GM21515 (cell line): Measurements from ENCODE around the gene ADRA2C.

ENCODE experiments used
- ATAC-seq: cut with Tn5 transposase; IDR thresholded peaks from one replicate; pipeline ENCODE4 v1.9.1; 2021; ENCODE audit not compliant: unreplicated experiment

ADRA2C gene

DNA sequence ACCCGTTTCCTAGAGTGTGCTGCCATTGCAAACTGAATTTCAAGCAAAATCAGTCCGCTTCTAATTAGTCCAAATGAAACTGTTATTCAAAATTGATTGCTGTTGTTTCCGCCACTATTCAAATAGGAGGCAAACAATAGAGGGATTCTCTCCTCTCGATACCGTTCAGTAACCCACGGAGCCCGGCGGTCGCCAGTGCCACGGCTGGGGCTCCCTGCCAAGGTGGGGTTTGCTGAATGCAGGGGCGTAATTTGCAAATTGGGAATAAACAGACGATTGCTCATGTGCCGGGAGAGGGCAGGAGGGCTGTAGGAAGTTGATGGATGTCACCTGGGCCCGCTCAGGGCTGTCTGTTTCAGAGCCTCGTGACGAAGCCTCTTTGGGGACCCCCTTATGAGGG, 8.8 kb downstream of the ADRA2C start:
- no peak for ATAC-seq

DNA sequence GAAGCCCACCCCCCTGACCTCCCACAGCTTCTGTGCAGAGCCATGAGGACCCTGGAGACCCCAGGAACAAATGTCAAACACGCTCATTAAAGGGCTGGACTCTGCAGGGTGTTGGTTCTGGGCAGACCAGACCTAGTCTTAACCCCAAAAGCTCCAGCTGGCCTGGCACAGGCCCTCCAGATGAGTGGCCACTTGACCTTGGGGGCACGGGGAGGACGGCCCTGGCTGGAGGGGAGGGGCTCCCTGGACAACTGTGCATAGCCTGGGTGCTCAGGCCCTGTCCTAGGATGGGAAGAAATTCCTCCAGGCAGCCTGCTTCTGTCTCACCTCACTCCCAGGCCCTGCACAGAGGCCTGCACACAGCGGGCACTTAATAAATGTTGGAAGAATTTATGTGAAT, 9.4 kb downstream of the ADRA2C start:
- no peak for ATAC-seq

- ATAC-seq, result no peak
These were observed 10.2 kb downstream of the ADRA2C start for GRCh38 chr4:3776166-3777032.

GRCh38 chr4:3777033-3777390, 10.8 kb downstream of the ADRA2C start:
- no peak for ATAC-seq

DNA sequence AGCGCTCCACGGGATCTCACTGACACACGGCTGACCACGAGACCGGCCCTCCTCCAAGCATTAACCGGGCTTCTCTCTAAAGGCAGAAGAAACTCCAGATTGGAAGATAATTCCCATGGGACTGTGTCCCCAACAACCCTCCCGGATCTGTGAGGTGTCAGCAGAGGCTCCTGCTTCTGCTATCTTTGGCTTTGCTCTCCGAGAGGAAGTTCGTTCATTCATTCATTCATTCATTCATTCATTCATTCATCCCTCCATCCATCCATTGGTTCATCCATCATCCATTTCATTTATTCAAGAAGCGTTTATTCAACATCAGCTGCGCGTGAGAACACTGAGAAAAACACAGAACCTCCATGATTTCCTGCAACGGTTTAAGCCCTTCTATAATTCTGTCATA, 11.5 kb downstream of the ADRA2C start:
- no peak for ATAC-seq

DNA sequence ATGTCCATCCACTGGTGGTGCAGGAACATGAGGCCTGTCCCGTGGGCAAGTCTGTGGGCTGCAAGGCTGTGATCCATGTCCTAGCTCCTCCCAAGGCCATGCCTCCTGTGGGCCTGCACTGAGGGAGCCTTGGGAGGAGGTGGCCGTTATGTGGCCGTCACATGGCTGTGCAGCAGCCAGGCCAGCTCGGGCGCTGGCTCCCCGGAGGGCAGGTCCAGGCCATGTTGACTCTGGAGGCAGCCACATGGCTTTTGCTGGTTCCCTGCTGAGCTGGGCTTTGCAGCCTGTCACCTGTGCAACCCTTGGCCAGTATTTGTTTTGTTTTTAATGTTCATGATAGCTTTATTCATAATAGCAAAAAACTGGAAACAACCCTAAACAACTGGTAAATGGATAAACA, 13.3 kb downstream of the ADRA2C start:
- ATAC-seq, result no peak

GRCh38 chr4:3780347-3781171, 14.4 kb downstream of the ADRA2C start:
- ATAC-seq, result no peak

DNA sequence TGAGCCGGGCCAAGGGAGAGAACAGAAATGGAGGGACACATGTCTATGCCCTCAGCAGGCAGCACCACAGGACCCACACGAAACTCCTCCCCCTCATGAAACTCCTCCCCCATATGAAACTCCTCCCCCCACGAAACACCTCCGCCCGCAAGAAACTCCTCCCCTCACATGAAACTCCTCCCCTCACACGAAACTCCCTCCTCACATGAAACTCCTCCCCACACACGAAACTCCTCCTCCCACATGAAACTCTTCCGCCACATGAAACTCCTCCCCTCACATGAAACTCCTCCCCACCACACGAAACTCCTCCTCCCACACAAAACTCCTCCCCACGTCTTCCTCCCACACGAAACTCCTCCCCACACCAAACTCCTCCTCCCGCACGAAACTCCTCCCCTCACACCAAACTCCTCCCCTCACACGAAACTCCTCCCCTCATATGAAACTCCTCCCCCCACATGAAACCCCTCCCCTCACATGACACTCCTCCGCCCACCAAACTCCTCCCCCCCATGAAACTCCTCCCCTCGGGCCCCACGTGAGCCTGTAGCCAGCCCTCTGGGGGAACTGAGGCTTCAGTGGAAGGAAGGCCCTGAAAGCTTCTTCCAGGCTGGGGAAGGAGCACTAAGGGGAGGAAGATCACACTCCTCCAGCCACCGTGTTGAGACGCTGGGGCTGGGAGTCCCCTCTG, 15.2 kb downstream of the ADRA2C start:
- no peak for ATAC-seq

DNA sequence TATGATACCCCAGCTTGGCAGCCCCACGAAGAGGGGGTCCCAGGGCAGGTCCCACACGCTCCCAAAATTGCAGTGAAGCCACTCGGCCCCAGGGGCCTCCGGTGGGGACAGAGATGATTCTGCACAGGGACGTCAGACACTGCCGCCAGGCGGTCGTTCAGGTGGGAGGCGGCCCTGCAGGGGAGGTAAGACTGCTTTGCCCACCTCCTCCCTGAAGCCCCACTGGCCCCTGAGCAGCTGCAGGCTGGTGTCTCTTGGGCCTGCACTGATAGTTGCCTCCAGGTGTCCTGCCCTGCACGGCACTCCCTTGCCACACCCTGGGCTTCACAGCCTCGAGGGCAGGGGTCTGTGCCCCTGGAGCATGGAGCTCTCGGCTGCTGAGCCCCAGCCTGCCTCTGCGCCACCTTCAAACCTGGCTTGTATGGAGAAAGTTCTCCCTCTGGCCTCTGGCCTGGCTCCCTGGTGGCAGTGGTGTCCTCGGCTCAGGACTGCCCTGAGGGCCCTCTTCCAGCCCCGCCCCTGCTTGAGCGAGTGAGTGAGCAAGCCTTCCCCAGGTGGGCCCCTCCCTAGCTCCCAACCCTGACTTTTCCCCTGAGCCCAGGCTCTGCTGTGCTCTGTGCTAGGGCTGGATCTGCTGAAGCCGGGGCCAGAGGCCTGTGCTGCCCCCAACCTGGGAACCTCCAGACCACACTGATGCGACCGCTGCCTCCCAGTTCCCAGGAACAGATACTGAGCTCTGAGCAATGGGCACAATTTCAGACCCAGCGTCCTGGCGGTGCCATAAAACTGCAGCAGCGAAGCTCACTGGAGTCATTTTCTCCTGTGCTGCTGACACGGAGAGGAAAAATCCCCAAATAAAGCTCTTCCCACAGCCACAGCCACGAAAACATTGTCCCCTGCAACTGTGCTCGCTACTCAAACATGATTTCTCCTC, 16.1 kb downstream of the ADRA2C start:
- no peak for ATAC-seq

DNA sequence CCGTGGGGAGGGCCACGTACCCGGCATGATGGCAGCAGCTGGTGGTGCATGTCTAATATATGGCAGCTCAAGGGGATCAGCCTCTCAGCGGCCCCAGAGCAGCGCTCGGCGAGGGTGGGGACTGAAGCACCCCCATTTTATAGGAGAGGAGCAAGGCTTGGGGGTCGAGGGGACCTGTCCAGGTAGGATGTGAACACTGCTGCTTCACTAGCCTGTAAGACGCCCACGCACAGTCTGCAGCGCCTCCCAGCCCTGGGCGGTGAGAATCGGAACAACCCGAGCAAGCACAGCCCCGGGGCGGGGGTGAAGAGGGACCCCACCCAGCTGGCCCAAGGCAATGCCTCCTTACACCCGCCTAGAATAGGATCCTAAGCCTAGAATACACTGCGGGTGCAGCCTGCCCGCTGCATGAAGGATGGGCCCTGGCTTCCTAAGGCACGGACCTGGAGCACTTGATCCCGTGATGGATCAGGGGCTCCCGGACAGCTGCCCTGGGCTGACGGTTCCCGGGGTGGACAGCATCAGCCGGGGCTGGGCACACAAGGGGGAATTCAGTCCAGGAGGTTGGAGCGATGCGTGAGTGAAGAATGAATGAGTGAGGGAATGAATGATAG, 17.6 kb downstream of the ADRA2C start:
- no peak for ATAC-seq

DNA sequence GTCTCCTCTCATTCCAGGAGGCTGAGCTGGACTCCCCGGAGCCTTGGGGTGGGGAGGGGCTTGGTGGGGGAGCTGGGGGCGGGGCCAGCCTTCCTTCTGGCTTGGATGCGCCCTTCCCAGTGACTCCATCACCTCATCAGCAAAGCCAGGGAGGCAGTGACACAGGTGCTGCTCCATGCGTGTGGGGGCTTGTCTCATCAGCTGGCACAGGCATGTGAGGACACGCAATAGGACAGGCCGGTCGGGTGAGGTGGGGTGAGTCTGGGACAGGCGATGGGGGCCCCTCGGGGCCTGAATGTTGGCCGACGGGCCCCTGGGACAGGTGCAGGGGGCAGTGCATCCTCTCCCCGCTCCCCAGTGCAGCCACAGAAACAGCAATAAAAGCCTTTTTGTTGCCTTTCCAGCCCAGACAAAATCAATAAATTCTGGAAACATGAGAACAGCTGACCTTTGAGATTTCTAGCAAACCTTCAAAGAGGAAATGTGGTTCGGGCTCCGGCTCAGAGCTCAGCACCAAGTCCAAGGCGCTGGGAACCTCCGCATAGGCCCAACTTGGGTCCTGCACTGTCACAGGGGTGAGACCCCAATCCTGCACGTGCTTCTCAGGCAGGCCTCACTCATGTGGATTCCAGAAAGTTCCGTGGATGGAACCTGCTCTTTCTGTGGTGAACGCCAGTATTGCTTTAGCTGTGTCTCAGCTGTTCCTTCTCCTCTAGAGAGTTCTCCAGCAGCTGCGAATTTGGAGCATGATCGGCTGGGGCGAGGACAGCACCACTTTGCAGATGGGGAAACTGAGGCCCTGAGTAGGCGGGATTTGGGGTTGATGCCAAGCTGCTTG, 18.5 kb downstream of the ADRA2C start:
- no peak for ATAC-seq

- ATAC-seq, result no peak
These were observed 19.0 kb downstream of the ADRA2C start for GRCh38 chr4:3785292-3785565.

GRCh38 chr4:3786196-3786869, 20.1 kb downstream of the ADRA2C start:
- no peak for ATAC-seq

- ATAC-seq, result no peak
These were observed 21.5 kb downstream of the ADRA2C start for GRCh38 chr4:3787489-3788365.

DNA sequence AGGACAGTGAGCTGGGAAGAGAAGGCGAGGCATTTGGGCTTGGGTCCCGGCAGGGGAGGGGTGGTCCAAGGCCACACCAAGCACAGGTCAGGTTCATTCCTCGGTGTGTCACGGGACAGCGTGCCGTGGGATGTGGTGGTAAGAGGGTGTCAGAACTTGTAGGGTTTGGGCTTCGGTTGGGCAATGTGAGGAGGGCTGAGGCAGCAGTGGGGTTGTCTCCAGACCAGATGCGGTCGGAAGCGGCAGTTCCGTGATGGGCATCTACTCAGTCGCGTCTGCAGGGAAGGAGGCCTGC, 22.1 kb downstream of the ADRA2C start:
- ATAC-seq, result no peak

DNA sequence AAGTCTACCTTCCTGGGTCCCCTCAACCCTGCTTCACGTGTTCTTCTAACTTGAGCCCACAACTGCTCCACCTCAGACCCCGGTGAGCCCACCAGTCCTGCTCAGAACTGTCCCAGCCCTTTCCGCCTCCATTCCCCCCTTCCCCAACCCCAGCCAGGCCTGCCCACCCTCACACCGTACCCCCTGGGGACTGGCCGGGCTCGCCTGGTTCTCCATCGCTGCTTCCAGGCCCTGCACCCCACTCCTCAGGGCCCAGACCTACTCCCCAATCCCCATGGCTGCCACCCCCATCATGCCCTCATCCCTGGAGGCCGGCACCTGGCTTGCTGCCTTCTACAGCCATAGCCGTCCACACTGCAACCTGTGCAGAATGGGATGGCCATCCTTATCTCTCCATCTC, 23.4 kb downstream of the ADRA2C start:
- ATAC-seq, result no peak

- no peak for ATAC-seq
These were observed 23.9 kb downstream of the ADRA2C start for GRCh38 chr4:3790006-3790561.

- no peak for ATAC-seq
These were observed 25.1 kb downstream of the ADRA2C start for GRCh38 chr4:3791256-3791655.
